H9 (cell line): ENCODE results near the gene NRG2. TPM values are rescaled to one million over a fixed set of nuclear protein-coding genes. Genes with fewer than 3 reads are reported as not detected.

Source experiments
- DNase-seq: peaks from one replicate; pipeline ENCODE4 v3.0.0-alpha.2; 2017
- H2AFZ ChIP-seq: one replicate; pipeline ENCODE4 v1.6.1; 2013; ENCODE audit warnings: mild to moderate bottlenecking, low read length, control low read depth, moderate library complexity
- H2AK5ac ChIP-seq: 2 replicates; pipeline ENCODE4 v1.6.1; 2013; ENCODE audit warnings: low read length, control low read depth, mixed read lengths; ENCODE audit not compliant: insufficient read length
- H2BK120ac ChIP-seq: one replicate; pipeline ENCODE4 v1.6.1; 2013; ENCODE audit warnings: low read depth, mild to moderate bottlenecking, low read length, control low read depth, inconsistent platforms; ENCODE audit not compliant: poor library complexity, severe bottlenecking
- H2BK12ac ChIP-seq: 2 replicates; pipeline ENCODE4 v1.6.1; 2013; ENCODE audit warnings: low read length, control low read depth, mixed read lengths, low read depth; ENCODE audit not compliant: insufficient read length
- H2BK15ac ChIP-seq: 2 replicates; pipeline ENCODE4 v1.6.1; 2013; ENCODE audit warnings: low read depth, low read length, control low read depth
- H2BK20ac ChIP-seq: one replicate; pipeline ENCODE4 v1.6.1; 2013; ENCODE audit warnings: low read depth, mild to moderate bottlenecking, low read length, control low read depth, inconsistent platforms; ENCODE audit not compliant: poor library complexity, severe bottlenecking
- H2BK5ac ChIP-seq: 2 replicates; pipeline ENCODE4 v1.6.1; 2013; ENCODE audit warnings: low read length, control low read depth, mixed read lengths; ENCODE audit not compliant: insufficient read length
- H3K14ac ChIP-seq: 2 replicates; pipeline ENCODE4 v1.6.1; 2013; ENCODE audit warnings: low read length, control low read depth; ENCODE audit not compliant: insufficient read depth
- H3K18ac ChIP-seq: 2 replicates; pipeline ENCODE4 v1.6.1; 2013; ENCODE audit warnings: low read depth, mild to moderate bottlenecking, mixed read lengths, low read length, control low read depth; ENCODE audit not compliant: insufficient read length
- H3K23ac ChIP-seq: 2 replicates; pipeline ENCODE4 v1.6.1; 2013; ENCODE audit warnings: low read length, control low read depth, mixed read lengths, low read depth; ENCODE audit not compliant: insufficient read length
- H3K23me2 ChIP-seq: 2 replicates; pipeline ENCODE4 v1.6.1; 2013; ENCODE audit warnings: low read depth, mild to moderate bottlenecking, mixed read lengths, low read length, control low read depth; ENCODE audit not compliant: insufficient read length, poor library complexity, severe bottlenecking
- H3K27ac ChIP-seq: 2 replicates; pipeline ENCODE4 v1.5.1; 2013; ENCODE audit warnings: low read length, control low read depth, mixed read lengths, low read depth; ENCODE audit not compliant: insufficient read length
- H3K27me3 ChIP-seq: 2 replicates; pipeline ENCODE4 v1.6.1; 2013; ENCODE audit warnings: low read length, control low read depth, inconsistent platforms; ENCODE audit not compliant: insufficient read depth
- H3K4ac ChIP-seq: 2 replicates; pipeline ENCODE4 v1.6.1; 2013; ENCODE audit warnings: low read depth, mild to moderate bottlenecking, control low read depth, inconsistent platforms, low read length, moderate library complexity
- H3K4me1 ChIP-seq: 2 replicates; pipeline ENCODE4 v1.6.1; 2013; ENCODE audit warnings: low read length, control low read depth, inconsistent platforms; ENCODE audit not compliant: insufficient read depth
- H3K4me2 ChIP-seq: 2 replicates; pipeline ENCODE4 v1.6.1; 2013; ENCODE audit warnings: low read length, control low read depth, mixed read lengths; ENCODE audit not compliant: insufficient read length, insufficient read depth
- H3K56ac ChIP-seq: 2 replicates; pipeline ENCODE4 v1.6.1; 2013; ENCODE audit warnings: low read depth, mild to moderate bottlenecking, mixed read lengths, low read length, control low read depth; ENCODE audit not compliant: insufficient read length
- H3K79me1 ChIP-seq: 2 replicates; pipeline ENCODE4 v1.6.1; 2013; ENCODE audit warnings: low read depth, mild to moderate bottlenecking, moderate library complexity, low read length, control low read depth, inconsistent platforms; ENCODE audit not compliant: insufficient read depth, poor library complexity, severe bottlenecking
- H3K79me2 ChIP-seq: 2 replicates; pipeline ENCODE4 v1.6.1; 2013; ENCODE audit warnings: low read length, control low read depth, inconsistent platforms; ENCODE audit not compliant: insufficient read depth
- H3K9ac ChIP-seq: 2 replicates; pipeline ENCODE4 v1.6.1; 2013; ENCODE audit warnings: low read length, control low read depth, mixed read lengths; ENCODE audit not compliant: insufficient read length; ENCODE audit errors: extremely low read depth
- H3K9me3 ChIP-seq: one replicate; pipeline ENCODE4 v1.6.1; 2013; ENCODE audit warnings: low read depth, low read length, inconsistent platforms; ENCODE audit not compliant: control insufficient read depth
- H3T11ph ChIP-seq: one replicate; pipeline ENCODE4 v1.6.1; 2013; ENCODE audit warnings: mild to moderate bottlenecking, low read length, control low read depth, inconsistent platforms
- H4K20me1 ChIP-seq: one replicate; pipeline ENCODE4 v1.6.1; 2013; ENCODE audit not compliant: control insufficient read depth, insufficient read length, insufficient read depth
- H4K5ac ChIP-seq: 2 replicates; pipeline ENCODE4 v1.6.1; 2013; ENCODE audit warnings: low read depth, mild to moderate bottlenecking, mixed read lengths, low read length, control low read depth; ENCODE audit not compliant: insufficient read length
- H4K8ac ChIP-seq: replicated peaks from 2 replicates; pipeline ENCODE4 v1.6.1; 2013; ENCODE audit warnings: low read length, control low read depth, mixed read lengths, low read depth; ENCODE audit not compliant: insufficient read length
- H4K91ac ChIP-seq: 2 replicates; pipeline ENCODE4 v1.6.1; 2013; ENCODE audit warnings: low read depth, mild to moderate bottlenecking, moderate library complexity, mixed read lengths, low read length, control low read depth; ENCODE audit not compliant: insufficient read length
- H3K27ac Mint-ChIP-seq, 3 experiments: 2 replicates in 2 of 3; 3 replicates in 1 of 3; pipeline ENCODE4 v1.8.0; 2020 to 2021; ENCODE audit warnings: mixed read lengths in 3 of 3, mild to moderate bottlenecking in 1 of 3, moderate library complexity in 1 of 3
- H3K27me3 Mint-ChIP-seq: 2 replicates; pipeline ENCODE4 v1.8.0; 2021; ENCODE audit warnings: low read depth, mild to moderate bottlenecking, moderate library complexity, mixed read lengths
- H3K36me3 Mint-ChIP-seq, 3 experiments: 2 replicates in 2 of 3; 3 replicates in 1 of 3; pipeline ENCODE4 v1.8.0; 2020 to 2021; ENCODE audit warnings: low read depth in 3 of 3, mixed read lengths in 3 of 3; ENCODE audit not compliant: insufficient read depth in 1 of 3
- H3K4me1 Mint-ChIP-seq, 2 experiments: 2 replicates each; pipeline ENCODE4 v1.8.0; 2020; ENCODE audit warnings: mixed read lengths in 2 of 2
- H3K4me3 Mint-ChIP-seq, 2 experiments: 2 replicates in 1 of 2; 3 replicates in 1 of 2; pipeline ENCODE4 v1.8.0; 2020 to 2021; ENCODE audit warnings: mild to moderate bottlenecking in 2 of 2, mixed read lengths in 2 of 2, moderate library complexity in 1 of 2
- H3K9me3 Mint-ChIP-seq, 2 experiments: 2 replicates in 1 of 2; 3 replicates in 1 of 2; pipeline ENCODE4 v1.8.0; 2020; ENCODE audit warnings: mild to moderate bottlenecking in 2 of 2, mixed read lengths in 2 of 2, moderate library complexity in 1 of 2
- WGBS: extraction: QIAGEN DNeasy Blood & Tissue Kit; methylation state at CpG from one replicate; pipeline ENCODE4 v1.1.7; 2013; ENCODE audit warnings: missing lambda C conversion rate, low lambda C conversion rate, mixed read lengths; ENCODE audit not compliant: insufficient read length; ENCODE audit errors: extremely low coverage; 5-methylcytosine and 5-hydroxymethylcytosine counted together
- total RNA-seq: library from RNA; stranded (reverse); gene quantifications from 2 replicates; pipeline ENCODE4 v1.2.1, GENCODE V29; 2021
- TF ChIP-seq, protein P1 (sequence below): fragments of 200-600 bp; sonication (generic); conservative IDR thresholded peaks from 3 replicates; pipeline ENCODE4 v1.8.0; 2021; ENCODE audit warnings: antibody characterized with exemption, mild to moderate bottlenecking

Gene NRG2
- total RNA-seq, 1 experiment from 2014 or later: not detected

DNA sequence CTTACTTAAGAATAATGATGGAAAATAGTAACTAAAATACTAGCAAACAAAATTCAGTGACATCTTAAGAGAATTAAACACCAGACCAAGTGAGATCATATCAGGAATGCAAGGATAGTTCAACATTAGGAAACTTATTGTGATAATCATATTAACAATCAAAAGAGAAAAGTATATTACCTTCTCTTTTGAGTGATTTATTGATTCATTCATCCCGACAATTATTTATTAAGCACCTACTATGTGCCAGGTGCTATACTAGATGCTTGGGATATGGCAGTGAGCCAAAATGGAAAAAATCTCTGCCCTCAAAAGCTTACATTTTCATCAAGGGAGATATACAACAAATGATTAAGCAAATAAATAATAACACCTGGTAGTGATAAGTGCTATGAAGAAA lies 47.2 kb upstream of the NRG2 start:
- Mint-ChIP-seq H3K9me3 (no peaks in the 10 kb centered on the region), H3K36me3 (no peaks in the 10 kb centered on the region), H3K4me3 (no peak overlapping the region), H3K27ac (no peak overlapping the region), H3K27me3 (peaks cover 57% of the 10 kb centered on the region), H3K4me1 (no peaks in the 10 kb centered on the region)
- no peaks in the 10 kb centered on the region for H3K79me1 ChIP-seq
- H4K8ac ChIP-seq: no peak overlapping the region
- no peak overlapping the region for H3K14ac ChIP-seq
- H4K5ac ChIP-seq: no peak overlapping the region
- H3K4me1 ChIP-seq: no peaks in the 10 kb centered on the region
- H3K27ac ChIP-seq: no peak overlapping the region
- no peak overlapping the region for H3K23ac ChIP-seq
- WGBS: no CpG with 5 or more reads among the region's 1 CpG
- no peak overlapping the region for H2BK12ac ChIP-seq
- no peak overlapping the region for H3K4ac ChIP-seq
- H4K20me1 ChIP-seq: no peaks in the 10 kb centered on the region
- H2BK120ac ChIP-seq: no peak overlapping the region
- H3K18ac ChIP-seq: no peak overlapping the region
- no peak overlapping the region for H4K91ac ChIP-seq
- no peak overlapping the region for H3T11ph ChIP-seq
- H3K4me2 ChIP-seq: no peak overlapping the region
- H2BK20ac ChIP-seq: no peak overlapping the region
- no peak overlapping the region for H2AFZ ChIP-seq
- DNase-seq: no peak
- no peaks in the 10 kb centered on the region for H3K79me2 ChIP-seq
- TF ChIP-seq, protein P1, sequence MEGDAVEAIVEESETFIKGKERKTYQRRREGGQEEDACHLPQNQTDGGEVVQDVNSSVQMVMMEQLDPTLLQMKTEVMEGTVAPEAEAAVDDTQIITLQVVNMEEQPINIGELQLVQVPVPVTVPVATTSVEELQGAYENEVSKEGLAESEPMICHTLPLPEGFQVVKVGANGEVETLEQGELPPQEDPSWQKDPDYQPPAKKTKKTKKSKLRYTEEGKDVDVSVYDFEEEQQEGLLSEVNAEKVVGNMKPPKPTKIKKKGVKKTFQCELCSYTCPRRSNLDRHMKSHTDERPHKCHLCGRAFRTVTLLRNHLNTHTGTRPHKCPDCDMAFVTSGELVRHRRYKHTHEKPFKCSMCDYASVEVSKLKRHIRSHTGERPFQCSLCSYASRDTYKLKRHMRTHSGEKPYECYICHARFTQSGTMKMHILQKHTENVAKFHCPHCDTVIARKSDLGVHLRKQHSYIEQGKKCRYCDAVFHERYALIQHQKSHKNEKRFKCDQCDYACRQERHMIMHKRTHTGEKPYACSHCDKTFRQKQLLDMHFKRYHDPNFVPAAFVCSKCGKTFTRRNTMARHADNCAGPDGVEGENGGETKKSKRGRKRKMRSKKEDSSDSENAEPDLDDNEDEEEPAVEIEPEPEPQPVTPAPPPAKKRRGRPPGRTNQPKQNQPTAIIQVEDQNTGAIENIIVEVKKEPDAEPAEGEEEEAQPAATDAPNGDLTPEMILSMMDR: no peak
- no peaks in the 10 kb centered on the region for H3K9me3 ChIP-seq
- no peak overlapping the region for H3K56ac ChIP-seq
- H2AK5ac ChIP-seq: no peak overlapping the region
- H3K9ac ChIP-seq: no peak overlapping the region
- no peak overlapping the region for H2BK15ac ChIP-seq
- no peak overlapping the region for H2BK5ac ChIP-seq
- no peaks in the 10 kb centered on the region for H3K27me3 ChIP-seq
- no peaks in the 10 kb centered on the region for H3K23me2 ChIP-seq
